Measurements from ENCODE around the gene POLN.

The POLN gene

DNA sequence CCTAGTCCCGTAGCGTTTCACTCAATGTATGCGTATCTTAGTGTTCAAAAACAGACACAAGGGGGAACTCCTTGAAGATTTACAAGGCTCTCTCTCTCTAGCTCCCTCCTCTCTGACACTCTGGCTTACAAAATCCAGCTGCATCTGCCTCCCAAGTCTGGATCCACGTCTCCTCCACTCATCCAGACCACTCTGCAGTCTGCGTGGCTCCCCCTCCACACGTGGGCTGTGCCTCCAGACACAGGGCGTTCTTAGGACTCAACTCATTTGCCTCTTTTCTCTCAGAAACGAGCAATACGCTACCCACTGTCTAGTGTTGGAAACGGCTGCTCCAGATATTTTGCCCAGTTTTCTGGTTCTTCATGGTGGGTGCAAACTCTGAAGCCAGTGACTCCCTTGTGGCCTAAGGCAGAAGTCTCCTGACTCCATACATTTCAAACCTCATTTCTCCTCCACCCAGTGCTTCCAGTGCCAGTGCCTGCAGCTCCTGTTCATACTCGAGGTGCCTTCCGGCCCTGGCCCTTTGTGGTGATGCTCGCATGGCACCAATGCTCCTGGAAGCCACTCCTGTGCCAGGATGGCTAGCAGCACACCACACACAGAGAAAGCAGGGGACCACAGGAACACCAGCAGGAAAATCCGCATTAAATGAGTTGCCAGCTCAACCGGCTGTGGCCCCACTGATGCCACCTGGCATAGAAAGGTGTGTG is 158.7 kb downstream of the POLN start:
- no peak for DNase-seq (ENCODE audit: low read depth)

DNA sequence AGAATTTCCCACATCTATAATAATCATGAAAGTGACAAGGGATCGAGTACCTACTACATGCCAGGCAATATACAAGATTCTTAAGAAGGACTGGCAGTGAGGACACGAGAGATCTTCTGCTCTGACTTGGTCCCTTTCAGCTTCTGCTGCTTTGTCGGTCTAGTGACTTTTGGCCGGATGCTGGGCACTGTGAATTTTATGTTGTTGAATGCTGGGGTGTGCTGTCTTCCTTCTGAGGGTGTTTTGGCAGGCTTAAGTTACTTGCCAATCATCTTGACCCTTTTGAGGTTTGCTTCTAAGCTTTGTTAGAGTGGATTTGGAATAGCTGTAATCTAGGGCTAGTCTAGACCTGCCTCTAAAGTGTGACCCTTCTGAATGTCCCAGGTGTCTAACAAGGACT is 159.3 kb downstream of the POLN start:
- DNase-seq (ENCODE audit: low read depth) = no peak

DNA sequence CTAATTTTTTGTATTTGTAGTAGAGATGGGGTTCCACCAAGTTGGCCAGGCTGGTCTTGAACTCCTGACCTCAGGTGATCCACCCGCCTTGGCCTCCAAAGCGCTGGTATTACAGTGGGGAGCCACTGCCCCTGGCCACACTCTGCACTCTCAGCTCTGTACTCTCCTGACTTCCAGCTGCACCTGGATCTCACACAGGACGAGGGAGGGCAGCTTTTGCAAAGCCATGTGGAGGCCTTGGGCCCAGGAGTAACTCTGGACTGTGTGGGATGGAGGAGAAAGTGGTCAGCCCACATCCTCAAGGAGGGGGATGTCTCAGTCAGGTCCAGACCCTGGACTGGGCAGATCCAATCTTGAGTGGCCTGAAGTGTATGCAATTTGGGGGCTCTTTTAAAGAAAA is 159.8 kb downstream of the POLN start:
- DNase-seq (ENCODE audit: low read depth) = no peak

DNA sequence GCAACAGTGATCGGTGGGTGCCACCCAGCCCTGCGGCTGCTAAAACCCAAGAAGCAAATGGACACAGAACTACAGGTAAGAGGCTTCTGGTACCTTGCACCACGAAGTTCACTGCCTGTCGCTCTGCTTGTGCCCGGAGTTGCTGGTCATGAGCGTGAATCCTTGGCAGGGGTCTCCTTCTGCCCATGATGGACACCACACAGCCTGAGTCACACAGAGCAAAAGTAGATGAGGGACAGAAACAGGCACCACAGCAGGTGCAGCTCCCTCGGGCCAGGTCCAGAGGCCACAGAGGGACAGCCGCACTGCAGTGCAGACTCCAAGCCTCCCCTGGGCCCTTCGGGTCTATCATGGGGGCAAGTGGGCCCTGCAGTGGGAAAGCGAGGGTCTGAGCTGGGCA is 160.4 kb downstream of the POLN start:
- DNase-seq (ENCODE audit: low read depth) = no peak

DNA sequence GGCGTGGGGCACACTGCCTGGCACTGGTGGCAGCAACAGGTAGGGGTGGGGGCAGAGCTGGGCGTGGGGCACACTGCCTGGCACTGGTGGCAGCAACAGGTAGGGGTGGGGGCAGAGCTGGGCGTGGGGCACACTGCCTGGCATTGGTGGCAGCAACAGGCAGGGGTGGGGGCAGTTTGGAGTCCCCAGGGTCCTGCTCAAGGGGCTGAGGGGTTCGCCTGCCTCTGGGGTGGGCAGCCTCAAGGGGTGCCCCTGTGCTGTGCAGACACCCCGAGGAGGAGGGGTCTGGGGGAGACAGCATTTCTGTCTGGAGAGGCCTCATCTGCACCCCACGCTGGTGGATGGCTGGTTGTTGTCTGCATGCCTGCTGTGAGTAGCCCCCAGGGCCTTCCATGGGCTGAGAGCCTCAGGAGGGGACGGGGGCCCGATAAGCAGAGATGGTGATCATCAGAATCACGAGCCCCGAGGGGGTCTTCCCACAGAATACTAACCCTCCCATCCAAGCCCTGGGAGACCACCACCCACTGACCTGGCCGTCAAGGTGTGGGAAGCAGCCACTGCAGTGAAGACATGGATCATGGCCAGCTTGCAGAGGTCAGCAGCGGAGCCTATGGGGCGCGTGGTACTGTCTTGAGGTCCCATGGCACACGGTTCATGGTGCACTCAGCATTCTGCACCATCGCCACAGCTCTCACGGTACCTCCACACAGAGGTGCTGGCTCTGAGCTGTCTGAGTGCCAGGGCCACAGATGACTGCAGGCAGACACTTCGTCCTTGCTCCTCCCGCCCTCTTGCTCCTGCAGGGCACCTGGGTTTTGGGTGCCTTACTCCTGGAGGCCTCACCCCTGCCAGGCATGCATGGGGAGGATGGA is 161.3 kb downstream of the POLN start:
- DNase-seq (ENCODE audit: low read depth) = no peak

DNA sequence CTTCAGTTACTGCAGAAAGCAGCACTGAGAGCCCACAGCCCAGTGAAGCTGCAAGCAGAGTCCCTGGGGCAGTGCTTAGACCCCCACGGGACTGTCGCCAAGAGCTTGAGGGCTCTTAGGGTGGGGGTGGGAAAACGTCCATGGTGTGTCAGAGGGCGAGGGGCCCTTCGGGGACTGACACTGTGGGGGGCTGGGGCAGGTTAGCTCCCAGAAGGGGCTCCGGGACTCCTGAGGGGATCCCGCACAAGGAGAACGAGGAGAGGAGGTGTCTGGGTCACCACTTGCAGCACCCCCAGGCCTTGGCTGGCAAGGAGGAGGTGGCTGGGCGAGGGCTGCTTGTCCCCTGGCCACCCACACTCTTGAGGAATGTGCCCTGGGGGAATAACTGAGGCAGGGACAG is 162.0 kb downstream of the POLN start:
- no peak for DNase-seq (ENCODE audit: low read depth)

DNA sequence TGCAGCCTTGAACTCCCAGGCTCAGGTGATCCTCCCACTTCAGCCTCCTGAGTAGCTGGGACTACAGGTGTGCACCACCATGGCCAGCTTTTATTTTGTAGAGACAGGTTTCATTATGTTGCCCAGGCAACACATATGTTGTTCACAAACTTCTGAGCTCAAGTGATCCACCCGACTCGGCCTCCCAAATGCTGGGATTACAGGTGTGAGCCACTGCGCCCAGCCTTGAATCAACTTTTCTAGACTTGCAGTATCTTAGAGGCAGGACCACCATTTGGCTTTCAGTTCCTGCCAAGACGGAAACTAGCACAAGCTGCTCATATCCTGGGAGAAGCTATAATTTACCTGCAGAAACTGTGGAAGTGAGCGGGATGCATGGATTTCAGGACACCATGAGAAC is 162.9 kb downstream of the POLN start:
- no peak for DNase-seq (ENCODE audit: low read depth)

DNA sequence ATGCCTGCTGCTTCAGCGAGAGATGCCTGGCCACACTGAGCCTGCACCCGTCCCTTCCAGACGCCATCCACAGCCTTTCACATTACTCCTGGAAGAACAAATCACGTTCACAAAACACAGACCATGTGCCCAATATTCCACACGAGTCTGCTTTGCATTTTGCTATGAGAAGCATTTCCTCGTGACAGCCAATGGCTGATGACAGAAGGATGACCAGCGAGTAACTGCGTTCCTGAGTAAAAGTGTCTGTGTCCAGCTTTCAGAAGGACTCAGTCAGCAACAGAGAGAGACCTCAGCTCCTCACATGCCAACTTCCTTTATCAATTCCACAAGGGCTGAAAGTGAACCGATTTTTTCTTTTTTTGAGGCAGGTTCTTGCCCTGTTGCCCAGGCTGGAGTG is 163.3 kb downstream of the POLN start:
- DNase-seq (ENCODE audit: low read depth) = no peak

DNA sequence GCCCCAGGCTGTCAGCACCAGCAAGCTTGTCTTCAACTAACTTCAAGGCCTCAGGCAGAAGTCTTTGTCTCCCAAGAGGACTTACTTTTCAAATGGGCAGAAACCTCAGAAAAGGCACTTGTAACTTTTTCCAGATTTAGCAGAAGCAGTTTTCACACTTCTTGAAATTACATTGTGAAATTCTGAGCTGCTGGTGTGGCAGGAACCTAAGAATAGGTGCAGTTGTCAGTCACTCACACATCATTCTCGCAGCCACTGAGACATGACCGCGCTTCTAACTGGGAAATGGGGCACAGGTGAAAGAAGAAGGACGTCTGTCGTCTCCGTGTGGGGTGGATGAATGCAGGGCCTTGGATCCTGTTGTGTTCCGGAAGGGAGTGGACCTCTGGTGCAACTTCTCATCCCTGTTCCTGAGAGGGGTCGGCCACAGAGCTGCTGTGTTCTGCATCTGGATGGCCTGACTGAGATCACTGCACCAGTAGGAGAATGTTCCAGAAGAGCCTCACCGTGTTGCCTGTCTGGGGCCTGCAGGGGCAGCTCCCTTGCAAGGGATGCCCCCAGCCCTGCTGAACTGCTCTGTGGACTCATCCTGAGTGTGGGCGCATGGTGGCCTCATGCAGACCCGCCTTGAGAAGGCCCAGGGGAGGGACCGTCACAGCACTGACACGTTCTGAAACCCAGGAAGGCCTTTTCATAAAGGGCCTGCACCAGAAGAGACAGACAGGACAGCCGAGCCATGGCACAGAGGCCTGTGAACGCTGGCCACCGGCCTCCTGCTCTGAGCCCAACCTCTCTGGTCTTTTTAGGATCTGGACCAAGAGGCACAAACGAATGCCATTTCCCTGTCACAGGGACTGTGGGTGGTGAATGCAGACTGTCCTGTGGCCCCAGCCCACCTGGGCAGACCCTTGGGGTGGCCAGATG is 164.1 kb downstream of the POLN start:
- no peak for DNase-seq (ENCODE audit: low read depth)

DNA sequence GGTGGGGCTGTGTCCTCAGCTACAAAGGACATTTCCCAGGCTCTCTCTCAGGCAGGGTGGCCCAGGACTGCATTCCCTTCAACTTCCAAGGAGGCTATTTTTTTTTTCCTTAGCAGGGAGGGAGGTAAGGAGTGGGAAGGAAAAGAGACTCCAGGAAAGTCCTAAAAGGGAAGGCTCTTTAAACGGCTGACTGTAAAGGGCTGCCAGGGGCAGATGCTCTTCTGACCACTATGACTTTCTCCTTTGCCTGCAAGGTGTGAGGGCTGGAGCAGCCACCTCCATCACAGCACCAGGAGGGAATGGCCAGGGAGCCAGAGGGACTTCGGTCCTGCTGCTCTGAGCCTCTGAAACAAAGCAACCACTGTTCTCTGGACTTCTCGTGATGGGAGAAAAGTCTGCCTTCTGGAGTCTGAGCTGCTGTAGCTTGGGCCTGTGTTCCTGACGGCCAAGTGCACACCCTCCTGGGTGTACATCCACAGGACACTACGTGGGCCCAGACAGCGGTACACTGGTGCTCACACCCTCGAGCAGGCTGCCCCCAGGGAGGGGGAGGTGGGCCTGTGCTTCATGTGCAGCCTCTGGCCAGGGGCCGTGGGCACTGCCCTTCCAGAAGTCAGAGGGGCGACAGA is 164.9 kb downstream of the POLN start:
- DNase-seq (ENCODE audit: low read depth) = no peak

DNA sequence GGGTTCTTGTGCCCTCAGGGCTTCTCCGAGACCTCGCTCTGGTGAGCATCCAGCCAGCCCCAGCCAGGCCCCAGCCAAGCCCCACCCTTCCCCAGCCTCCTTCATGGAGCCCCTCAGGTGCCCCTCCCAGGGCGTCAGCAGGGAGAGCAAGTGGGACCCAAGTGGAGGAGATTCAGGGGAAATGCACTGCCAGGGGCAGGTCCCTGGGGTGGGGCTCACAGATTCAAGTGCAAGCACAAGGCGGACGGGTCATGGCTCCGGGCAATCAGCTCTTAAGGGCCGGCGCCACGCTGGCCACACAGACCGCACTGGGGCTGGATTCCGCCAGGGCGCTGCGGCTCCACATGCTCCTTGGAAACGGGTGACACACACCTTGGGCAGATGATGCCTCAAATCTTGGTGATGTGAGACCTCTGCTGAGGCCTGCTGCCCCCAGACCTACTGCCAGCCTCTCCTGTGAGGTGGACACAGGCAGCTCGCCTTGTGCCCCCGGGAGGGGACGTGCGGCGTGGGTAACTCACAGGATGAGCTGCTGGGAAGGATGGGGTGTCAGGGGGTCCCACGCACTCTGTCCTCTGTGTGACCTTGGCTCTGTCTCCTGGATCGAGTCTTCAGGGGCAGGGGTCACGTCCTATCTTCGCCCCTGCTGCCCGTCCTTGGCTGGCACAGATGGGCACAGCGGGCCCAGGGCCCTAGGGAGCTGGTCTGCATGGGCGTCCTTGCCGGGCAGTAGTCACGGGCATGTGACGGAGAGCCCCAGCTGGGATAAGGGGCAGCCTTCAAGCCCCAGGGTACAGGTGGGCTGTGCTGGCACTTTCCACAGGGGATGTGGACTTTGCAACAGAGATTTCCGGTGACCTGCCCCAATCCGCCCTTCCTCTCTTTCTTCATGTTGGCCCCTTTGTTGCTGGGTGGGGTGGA is 165.7 kb downstream of the POLN start:
- no peak for DNase-seq (ENCODE audit: low read depth)

DNA sequence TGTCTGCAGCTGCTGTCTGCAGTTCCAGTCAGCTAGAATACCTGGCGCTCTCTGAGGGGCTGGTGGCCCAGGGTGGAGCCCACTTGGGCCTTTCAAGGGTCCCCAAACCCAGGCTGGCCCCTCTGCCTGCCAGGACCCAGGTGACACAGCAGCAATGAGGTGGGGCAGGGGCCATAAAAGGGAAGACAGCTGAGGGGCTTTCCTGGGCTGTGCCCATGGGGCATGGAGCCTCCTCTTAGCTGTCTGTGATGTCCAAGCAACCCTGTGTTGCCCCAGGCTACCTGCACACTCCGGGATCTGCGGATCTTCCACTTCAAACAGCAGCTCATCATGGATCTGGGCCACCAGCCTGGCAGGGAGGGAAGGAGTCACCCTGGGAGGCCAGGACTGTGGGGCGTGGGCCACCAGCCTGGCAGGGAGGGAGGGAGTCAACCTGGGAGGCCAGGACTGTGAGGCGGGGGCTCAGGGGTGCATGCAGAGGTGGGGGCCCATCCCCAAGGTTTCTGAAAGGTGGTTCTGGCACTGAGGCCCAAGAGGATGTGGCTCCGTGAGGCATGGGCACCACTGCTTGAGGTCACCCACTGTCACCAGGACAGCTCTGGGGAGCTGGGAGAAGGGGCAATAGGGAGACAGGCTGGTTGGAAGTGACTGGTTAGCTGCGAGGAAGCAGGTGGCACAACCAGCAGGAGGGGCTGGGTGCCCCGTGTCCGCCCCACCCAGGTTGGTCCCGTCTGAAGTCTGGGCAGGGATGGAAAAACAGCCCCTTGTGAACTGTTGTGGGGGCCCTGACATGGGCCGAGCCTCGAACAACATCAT is 166.5 kb downstream of the POLN start:
- no peak for DNase-seq (ENCODE audit: low read depth)

DNA sequence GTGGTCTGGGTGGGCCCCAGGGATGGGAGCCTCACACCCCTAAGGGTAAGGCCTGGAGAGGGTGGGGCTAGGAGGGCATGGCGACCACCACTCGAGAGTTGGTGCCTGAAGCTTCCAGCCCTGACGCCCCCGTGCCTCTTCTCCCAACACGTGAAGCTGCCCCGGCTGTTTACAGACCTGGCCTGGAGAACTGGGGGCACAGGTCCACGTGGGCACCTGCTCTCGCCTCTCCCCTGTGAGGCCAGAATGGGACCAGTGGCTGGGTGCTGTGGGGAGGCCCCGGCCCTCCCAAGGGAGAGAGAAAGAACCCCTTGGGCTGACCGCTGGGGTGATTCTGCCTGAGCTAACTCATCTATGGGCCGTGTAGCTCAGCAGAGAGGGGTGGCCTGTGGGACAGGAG is 167.3 kb downstream of the POLN start:
- no peak for DNase-seq (ENCODE audit: low read depth)

DNA sequence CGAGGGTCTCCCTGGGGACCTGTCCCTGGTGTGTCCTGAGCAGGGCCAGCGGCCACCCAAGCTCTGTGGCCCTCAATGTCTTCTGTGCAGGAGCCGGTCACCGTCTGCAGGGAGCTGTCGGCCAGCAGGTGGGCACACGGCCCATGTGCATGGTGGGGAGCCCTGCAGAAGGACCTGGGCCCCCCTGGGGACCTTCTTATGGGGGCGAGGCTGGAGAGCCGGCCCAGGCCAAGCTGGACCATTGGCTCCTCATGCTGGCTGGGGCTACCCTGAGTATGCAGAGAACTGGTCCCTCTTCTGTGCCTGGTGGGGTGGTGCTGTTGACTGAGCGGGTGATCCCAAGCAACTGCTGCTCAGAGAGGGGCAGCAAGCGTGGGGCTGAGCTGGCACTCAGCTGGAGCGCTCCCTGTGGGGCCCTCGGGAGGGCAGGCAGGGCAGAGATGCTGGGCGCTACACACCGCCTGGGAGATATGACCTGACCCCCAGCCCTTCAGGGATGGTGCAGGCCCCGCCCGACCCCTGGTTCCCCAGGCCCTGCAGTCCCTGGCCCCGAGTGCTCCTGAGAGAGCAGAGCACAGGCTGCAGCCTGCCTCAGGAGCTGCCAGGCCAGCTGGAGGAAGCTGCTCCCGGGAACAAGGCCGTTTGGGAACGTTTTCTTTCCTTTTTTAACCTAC is 168.0 kb downstream of the POLN start:
- DNase-seq (ENCODE audit: low read depth) = no peak

DNA sequence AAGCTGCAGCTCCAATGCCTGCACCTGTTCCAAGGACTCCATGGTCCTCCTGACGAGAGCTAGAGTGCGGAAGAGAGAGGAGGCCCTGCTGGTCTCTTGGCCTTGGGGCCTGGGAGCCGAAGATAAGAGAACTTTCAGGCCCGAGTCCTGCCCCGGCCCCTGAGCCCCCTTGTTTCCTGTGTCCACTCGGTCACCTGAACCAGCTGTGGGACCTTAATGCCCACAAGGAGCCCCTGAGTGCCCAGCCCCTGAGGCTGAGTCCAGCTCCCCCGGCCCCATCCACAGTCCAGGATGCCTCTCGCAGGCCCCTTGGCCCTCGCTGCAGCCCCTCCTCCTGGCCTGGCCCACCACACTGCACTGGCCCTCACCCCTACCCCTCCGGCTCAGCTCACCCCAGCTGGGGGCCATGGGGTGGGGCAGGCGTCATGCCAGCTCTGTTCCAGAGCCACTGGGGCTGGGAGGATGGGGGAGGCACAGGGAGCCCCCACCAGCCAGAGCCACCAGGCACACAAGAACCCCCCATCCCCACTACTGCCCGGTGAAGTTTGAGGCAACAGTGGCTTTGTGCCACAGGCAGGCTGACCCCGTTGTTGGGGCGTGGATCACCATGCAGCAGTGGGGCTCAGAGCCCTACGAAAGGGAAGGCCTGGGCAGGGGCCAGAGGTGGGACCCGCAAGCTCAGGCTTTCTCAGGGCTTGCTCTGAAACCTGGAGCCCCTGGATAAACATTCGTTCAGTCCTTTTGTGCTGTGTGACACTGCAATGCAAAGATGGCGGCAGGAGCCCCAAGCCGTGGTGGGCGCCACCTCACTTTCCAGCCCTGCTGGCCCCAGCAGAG is 168.7 kb downstream of the POLN start:
- DNase-seq (ENCODE audit: low read depth) = no peak

DNA sequence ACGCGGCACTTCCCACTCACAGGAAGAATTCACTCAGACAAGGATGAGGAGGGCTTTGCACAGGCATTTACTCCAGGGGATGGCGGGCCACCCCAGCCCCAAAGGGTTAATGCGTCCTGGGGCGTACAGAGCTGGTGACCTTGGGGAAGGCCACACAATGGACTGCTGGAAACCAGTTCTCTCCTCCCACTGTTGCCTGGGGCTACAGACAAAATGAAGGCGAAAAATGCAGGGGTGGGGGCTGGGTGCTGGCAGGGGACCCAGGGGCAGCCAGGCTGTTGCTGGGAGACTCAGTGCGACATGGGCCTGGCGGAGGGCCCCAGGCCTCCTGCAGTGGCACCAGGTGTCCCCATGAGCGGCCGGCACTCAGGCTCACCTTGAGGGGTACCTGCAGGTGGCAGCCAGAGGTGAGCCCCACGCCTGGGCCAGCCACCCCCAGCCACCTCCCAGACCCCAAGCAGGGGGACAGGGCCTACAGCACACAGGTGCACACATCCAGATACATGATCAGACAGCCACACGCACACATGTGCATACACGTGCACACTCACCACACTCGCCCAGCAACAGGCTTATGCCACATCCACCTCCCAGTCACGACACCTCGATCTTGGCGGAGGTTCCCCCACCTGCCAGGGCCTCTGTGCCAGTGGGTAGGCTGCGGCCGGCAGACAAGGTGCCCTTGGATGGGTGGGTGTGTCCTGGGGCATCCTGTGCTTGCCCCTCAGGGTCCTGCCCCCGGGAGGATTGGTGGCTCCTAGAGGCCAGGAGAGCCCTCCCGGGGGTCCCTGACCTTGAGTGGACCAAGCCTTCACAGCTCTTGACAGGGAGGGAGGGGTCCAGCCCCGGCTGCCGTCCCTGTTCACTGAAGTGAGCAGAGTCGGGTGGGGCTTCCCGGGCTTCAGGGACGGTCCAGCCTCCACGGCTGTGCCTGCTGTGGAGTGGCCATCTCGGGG is 169.7 kb downstream of the POLN start:
- DNase-seq (ENCODE audit: low read depth) = no peak

DNA sequence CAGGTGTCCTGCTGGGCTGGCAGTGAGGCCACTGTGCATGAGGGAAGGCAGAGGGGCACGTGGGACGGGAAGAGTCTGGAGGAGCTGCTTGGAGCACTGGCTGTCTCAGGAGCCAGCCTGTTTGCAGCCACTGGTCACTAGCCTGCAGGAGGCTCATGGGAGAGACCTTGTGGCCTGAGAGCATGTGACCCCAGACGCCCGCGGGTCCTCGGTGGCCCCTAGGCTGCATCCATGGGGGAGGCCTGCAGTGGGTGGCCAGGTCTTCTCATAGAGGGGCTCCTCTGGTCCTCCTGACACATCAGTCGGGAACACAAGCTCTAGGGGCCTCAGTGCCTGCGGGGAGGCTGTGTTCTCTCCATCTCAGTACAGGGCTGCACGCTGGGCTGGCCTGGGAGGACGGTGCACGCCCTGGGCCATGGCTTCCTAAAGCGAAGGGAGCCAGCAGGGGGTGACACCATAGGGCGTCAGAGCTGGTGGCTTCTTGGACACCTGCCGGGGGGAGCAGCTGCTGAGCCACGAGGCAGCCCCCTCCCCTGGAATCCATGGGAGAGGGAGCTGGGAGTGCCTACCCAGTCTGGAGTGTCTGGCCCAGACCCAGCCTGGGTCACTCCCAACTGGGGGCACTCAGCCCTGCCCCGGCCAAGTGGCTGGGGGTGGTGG is 170.5 kb downstream of the POLN start:
- no peak for DNase-seq (ENCODE audit: low read depth)

Measured in ELR (cell line).